Inferior parietal cortex (tissue), 1 donor: Measurements from ENCODE around the gene MYCN.

ENCODE experiments used
- DNase-seq: peaks from one replicate; pipeline ENCODE4 v3.0.0-alpha.2; 2016; ENCODE audit errors: extremely low spot score

MYCN gene

GRCh38 chr2:15931319-15931890 is 8.9 kb upstream of the MYCN start:
- no peak for DNase-seq

- DNase-seq, result no peak
Measured at GRCh38 chr2:15931950-15932349, 8.4 kb upstream of the MYCN start.

GRCh38 chr2:15932394-15933183 is 7.8 kb upstream of the MYCN start:
- DNase-seq, result no peak

GRCh38 chr2:15933184-15933845 is 7.0 kb upstream of the MYCN start:
- DNase-seq, result no peak

- no peak for DNase-seq
Measured at GRCh38 chr2:15934291-15934945, 5.9 kb upstream of the MYCN start.

- DNase-seq, result no peak
Measured at GRCh38 chr2:15935189-15935588, 5.2 kb upstream of the MYCN start.

GRCh38 chr2:15935675-15936074 is 4.7 kb upstream of the MYCN start:
- DNase-seq, result no peak

- no peak for DNase-seq
Measured at GRCh38 chr2:15936277-15937104, 3.9 kb upstream of the MYCN start.

GRCh38 chr2:15937105-15937881 is 3.1 kb upstream of the MYCN start:
- no peak for DNase-seq

GRCh38 chr2:15937882-15938802 is 2.2 kb upstream of the MYCN start:
- no peak for DNase-seq

GRCh38 chr2:15938803-15939555 is 1.4 kb upstream of the MYCN start:
- DNase-seq, result no peak

- DNase-seq, result no peak
Measured at GRCh38 chr2:15939556-15939853, 845 bp upstream of the MYCN start.

- peak; percentile 27 for DNase-seq
Measured at GRCh38 chr2:15940661-15941480, 521 bp downstream of the MYCN start.

GRCh38 chr2:15941481-15941850 is 1.1 kb downstream of the MYCN start:
- peak; percentile 28 for DNase-seq

- DNase-seq, result peak; percentile 24
Measured at GRCh38 chr2:15941871-15942710, 1.7 kb downstream of the MYCN start.

- no peak for DNase-seq
Measured at GRCh38 chr2:15942711-15943345, 2.5 kb downstream of the MYCN start.
